RWPE1 (cell line): ENCODE results near the gene PI3.

ENCODE experiments used
- CTCF ChIA-PET: fragments of 350-600 bp; sonication (Branson Sonifier 250); formaldehyde crosslinking; extraction: SDS; loops from one replicate; lab custom pipeline; 2021; lab: Yijun Ruan, JAX
- POLR2A ChIA-PET: fragments of 400-600 bp; formaldehyde crosslinking; extraction: SDS; loops from one replicate; lab custom pipeline; 2020; ENCODE audit warnings: antibody characterized with exemption; ENCODE audit not compliant: low non-redundant PET; lab: Yijun Ruan, JAX
- DNase-seq: peaks from one replicate; pipeline ENCODE4 v3.0.0; 2012; ENCODE audit warnings: low spot score
- H3K27ac ChIP-seq: fragments of 450-650 bp; 2 replicates; pipeline ENCODE4 v1.5.1; 2017
- TF ChIP-seq, protein P1 (sequence below): fragments of 450-650 bp; conservative IDR thresholded peaks from 2 replicates; pipeline ENCODE4 v1.5.1; 2017; ENCODE audit warnings: low read depth, mild to moderate bottlenecking

The PI3 gene

DNA sequence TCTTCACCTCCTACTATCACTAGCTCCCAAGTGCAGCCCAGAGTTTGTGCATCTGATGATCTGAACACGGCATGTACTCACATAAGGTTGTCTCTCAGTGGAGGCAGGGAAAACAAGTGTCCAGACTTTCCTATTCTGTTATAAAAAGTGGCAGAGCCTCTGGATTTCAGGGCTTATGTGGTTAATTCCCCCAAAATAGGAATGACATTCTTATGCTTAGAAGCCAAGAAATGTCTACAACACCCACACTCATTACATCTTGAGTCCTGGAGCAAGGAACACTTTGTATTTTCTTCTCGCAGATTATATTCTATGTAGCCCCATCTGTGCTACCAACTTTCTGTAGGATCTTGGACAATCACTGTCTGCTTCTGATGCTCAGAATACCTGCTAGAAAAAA, 18.6 kb downstream of the PI3 start:
- ChIA-PET POLR2A (no interaction called here), CTCF (interaction anchor here (1.7 kb wide), 1 partner anchor 55 kb away, joined by 3 read pairs; no protein-coding TSS in a partner anchor)
- TF ChIP-seq, protein P1, sequence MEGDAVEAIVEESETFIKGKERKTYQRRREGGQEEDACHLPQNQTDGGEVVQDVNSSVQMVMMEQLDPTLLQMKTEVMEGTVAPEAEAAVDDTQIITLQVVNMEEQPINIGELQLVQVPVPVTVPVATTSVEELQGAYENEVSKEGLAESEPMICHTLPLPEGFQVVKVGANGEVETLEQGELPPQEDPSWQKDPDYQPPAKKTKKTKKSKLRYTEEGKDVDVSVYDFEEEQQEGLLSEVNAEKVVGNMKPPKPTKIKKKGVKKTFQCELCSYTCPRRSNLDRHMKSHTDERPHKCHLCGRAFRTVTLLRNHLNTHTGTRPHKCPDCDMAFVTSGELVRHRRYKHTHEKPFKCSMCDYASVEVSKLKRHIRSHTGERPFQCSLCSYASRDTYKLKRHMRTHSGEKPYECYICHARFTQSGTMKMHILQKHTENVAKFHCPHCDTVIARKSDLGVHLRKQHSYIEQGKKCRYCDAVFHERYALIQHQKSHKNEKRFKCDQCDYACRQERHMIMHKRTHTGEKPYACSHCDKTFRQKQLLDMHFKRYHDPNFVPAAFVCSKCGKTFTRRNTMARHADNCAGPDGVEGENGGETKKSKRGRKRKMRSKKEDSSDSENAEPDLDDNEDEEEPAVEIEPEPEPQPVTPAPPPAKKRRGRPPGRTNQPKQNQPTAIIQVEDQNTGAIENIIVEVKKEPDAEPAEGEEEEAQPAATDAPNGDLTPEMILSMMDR: no peak
- DNase-seq: no peak
- no peak overlapping the region for H3K27ac ChIP-seq

DNA sequence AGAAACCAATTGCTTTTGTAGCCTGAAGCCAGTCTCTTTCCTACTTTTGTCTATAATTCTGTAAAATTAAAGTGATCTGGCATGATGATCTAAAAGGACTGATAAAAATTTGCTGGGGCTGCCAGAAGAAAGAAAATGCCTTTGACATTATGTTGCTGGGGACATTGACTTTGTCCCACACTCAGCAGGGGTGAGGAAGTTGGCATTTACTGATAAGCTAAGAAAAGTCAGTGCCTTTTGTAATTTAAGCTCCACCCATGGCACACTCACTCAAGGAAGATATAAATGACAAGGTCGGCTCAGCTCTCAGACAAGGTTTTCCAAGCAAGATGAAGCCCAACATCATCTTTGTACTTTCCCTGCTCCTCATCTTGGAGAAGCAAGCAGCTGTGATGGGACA, 32.0 kb downstream of the PI3 start, which contains the start of gene SEMG1:
Gene SEMG1, plus strand, starts transcription at position 309 of the 400 bp plus-strand sequence. Its CDS starts 21 bp downstream, at position 330.
- no peak for DNase-seq
- H3K27ac ChIP-seq: no peak within 1 kb of the TSS
- ChIA-PET POLR2A (no interaction called here), CTCF (no interaction called here)
- TF ChIP-seq, protein P1: no peak

DNA sequence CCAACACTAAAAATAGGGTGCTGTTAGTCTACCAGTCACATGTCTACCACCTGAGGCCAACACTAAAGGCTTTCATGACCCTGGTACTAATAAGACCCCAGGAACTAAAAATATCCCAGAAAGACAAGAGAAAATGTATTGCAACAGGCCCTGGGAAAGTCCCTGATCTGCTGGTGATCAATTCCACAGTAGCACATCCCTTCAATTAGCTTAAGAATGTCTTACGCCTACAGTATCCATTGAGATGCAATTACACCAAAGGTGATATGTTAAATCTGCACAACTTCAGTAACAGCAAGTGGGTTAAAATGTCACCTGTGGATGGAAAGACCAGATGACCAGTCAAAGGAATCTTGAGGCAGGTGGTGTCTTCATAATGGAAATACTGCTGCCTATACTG, 35.2 kb downstream of the PI3 start:
- CTCF ChIA-PET: interaction anchor here (0.6 to 0.8 kb wide), 2 partner anchors 84 to 383 kb away, joined by 3 read pairs; no protein-coding TSS in a partner anchor
- DNase-seq: no peak
- H3K27ac ChIP-seq: no peak overlapping the region
- POLR2A ChIA-PET: no interaction called here
- TF ChIP-seq, protein P1: no peak

DNA sequence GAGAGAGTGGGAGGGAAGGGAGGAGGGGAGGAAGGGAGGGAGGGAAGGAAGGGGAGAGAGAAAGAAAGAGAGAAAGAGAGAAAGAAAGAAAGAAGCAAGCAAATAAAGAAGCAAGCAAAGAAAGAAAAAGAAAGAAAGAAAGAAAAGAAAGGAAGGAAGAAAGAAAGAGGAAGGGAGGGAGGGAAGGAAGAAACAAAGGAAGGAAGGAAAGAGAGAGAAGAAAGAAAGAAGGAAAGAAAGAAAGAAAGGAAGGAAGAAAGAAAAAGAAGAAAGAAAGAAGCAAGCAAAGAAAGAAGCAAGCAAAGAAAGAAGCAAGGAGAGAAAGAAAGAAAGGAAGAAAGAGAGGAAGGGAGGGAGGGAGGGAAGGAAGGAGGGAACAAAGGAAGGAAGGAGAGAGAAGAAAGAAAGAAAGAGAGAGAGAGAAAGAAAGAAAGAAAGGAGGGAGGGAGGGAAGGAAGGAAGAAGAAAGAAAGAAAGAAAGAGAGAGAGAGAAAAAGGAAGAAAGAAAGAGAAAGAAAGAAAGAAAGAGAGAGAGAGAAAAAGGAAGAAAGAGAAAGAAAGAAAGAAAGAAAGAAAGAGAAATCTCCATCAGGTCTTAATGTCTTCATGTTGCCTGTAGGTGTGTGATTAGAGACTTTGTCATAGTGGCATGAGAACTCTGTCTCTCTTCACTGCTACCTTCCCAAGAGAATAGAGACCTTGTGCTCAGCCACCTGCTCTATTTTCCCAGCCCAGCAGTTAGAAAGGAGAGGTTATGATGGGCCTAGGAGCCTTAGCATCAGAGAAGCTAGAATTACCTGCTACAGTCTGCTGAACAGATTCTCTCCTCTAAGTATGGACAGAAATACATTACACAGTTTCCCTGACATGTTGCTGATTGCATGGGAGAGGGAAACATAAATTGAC, 37.1 kb downstream of the PI3 start:
- no peak for DNase-seq
- TF ChIP-seq, protein P1: no peak
- H3K27ac ChIP-seq: no peak overlapping the region
- ChIA-PET CTCF (no interaction called here), POLR2A (no interaction called here)

DNA sequence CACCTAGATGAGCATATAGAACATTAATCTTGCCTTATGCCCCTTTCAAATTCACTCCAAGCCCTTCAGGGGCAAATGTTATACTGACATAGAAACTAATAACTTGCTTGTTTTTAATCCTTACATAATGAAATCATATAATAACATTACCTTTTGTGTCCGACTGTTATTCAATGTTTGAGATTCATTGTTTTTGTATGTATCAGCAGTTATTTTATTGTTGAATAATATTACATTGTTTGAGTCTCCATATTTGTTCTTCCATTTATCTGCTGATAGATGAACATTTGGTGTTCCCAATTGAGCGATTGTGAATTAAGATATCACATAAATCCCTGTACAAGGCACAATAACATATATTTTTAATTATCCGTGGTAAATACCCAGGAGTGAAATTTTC, 38.1 kb downstream of the PI3 start:
- TF ChIP-seq, protein P1: no peak
- no peak overlapping the region for H3K27ac ChIP-seq
- no peak for DNase-seq
- ChIA-PET CTCF (no interaction called here), POLR2A (no interaction called here)

DNA sequence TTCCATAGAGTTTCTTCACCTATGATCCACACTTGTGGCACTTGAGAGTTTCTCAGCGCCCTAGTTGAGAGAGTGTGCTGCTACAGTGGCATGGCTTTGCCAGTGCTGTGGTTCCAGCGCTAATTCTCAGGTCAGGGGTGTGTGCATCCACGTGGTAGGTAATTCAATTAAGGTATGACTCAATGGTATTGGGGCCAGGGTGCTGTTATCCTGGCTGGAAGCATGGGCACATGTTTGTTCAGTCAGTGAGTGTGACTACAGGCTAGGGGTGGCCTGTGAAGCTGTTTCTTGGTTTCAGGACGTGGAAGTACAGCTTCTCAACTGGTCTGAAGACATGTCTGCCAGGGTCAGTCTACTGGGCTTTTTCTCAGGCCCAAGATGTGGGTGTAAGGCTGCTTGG, 43.4 kb downstream of the PI3 start:
- CTCF ChIA-PET: interaction anchor here (0.6 to 1.3 kb wide), 3 partner anchors 16 to 80 kb away, joined by 3 to 5 read pairs (median 4); no protein-coding TSS in a partner anchor

More for the DNA sequence above, 43.4 kb downstream of the PI3 start:
- H3K27ac ChIP-seq: no peak overlapping the region
- TF ChIP-seq, protein P1: no peak
- DNase-seq: no peak
- POLR2A ChIA-PET: no interaction called here
